Duodenal mucosa (tissue), 2 donors: ENCODE measurements around the gene P2RY1.
"Not testable (repeated sequence)": the region's sequence is repeated elsewhere in the genome, so short reads cannot be mapped to it uniquely, and the experiment has no call there.

Experiments used
- H3K27ac ChIP-seq: one replicate; pipeline ENCODE4 v1.7.0; 2013; ENCODE audit warnings: low read depth, low read length
- H3K27me3 ChIP-seq, 2 donors: one replicate each; pipeline ENCODE4 v1.7.0; 2013; ENCODE audit warnings: low read length in 2 of 2, control low read depth in 1 of 2; ENCODE audit not compliant: insufficient read depth in 2 of 2, control insufficient read depth in 1 of 2
- H3K36me3 ChIP-seq, 2 donors: one replicate each; pipeline ENCODE4 v1.7.0; 2013; ENCODE audit warnings: low read length in 2 of 2, control low read depth in 1 of 2; ENCODE audit not compliant: insufficient read depth in 2 of 2, control insufficient read depth in 1 of 2
- H3K4me1 ChIP-seq, 2 donors: one replicate each; pipeline ENCODE4 v1.7.0; 2013; ENCODE audit warnings: low read length in 2 of 2, control low read depth in 1 of 2; ENCODE audit not compliant: insufficient read depth in 2 of 2, control insufficient read depth in 1 of 2
- H3K4me3 ChIP-seq, 2 donors: one replicate each; pipeline ENCODE4 v1.7.0; 2013; ENCODE audit warnings: low read length in 2 of 2, low read depth in 1 of 2
- H3K9ac ChIP-seq, 2 donors: one replicate each; pipeline ENCODE4 v1.7.0; 2013; ENCODE audit warnings: low read length in 2 of 2, low read depth in 1 of 2
- H3K9me3 ChIP-seq, 2 donors: one replicate each; pipeline ENCODE4 v1.7.0; 2013; ENCODE audit warnings: low read length in 2 of 2, control low read depth in 1 of 2; ENCODE audit not compliant: control insufficient read depth in 1 of 2

Gene P2RY1

DNA sequence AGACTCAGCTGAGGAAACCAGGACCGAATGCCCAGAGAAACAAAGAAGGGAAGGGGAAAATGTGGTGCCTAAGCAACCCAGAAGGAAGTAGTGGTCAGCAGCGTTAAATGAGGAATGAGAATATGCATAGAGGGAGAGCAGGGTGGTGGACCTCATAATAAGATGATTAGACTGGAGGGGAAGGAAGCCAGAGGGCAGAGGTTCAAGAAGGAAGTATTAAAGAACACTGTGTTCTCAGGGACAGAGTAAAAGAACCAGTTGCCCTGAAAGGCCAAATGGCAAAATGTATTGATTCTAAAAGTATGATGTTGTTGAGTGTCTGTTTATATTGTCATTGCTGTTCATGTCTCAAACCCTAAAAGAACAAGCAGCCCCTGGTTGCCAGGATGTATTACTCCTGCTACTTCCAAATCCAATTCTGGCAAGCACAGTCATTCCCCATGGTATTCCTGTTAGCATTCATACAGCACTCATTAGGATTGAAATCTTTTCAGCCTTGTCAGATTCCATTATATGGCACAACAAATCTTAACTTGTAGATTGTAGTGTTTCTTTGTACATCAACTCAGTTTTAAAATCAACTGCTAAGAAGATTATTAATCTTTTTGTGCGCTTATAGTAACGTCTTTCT is 23.4 kb downstream of the P2RY1 start:
- H3K27ac ChIP-seq = no peak overlapping the region
- H3K36me3 ChIP-seq = no peaks in the 10 kb centered on the region
- no peaks in the 10 kb centered on the region for H3K27me3 ChIP-seq
- no peak overlapping the region for H3K9ac ChIP-seq
- no peaks in the 10 kb centered on the region for H3K4me1 ChIP-seq
- no peaks in the 10 kb centered on the region for H3K9me3 ChIP-seq
- no peak overlapping the region for H3K4me3 ChIP-seq

DNA sequence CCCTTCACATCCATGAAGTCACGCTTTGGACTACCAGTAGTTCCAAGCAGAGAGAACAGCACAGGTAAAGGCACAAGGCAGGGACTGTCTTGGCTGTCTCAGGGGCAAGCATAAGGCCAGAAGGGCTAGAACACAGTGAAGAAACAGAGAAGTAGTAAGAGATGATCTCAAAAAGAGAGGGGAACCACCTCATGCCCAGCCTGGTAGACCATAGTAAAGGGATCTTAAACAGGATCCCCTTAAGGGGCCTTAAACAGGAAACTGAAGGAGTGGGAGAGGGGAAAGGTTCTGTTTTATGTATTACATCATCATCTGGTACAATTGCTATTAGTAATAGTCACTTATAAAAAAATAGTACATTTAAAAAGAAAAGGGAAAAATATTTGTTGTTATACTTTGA is 25.8 kb downstream of the P2RY1 start:
- H3K36me3 ChIP-seq = no peaks in the 10 kb centered on the region
- no peaks in the 10 kb centered on the region for H3K27me3 ChIP-seq
- H3K27ac ChIP-seq = no peak overlapping the region
- H3K9me3 ChIP-seq = no peaks in the 10 kb centered on the region
- H3K9ac ChIP-seq = no peak overlapping the region
- no peaks in the 10 kb centered on the region for H3K4me1 ChIP-seq
- H3K4me3 ChIP-seq = no peak overlapping the region

DNA sequence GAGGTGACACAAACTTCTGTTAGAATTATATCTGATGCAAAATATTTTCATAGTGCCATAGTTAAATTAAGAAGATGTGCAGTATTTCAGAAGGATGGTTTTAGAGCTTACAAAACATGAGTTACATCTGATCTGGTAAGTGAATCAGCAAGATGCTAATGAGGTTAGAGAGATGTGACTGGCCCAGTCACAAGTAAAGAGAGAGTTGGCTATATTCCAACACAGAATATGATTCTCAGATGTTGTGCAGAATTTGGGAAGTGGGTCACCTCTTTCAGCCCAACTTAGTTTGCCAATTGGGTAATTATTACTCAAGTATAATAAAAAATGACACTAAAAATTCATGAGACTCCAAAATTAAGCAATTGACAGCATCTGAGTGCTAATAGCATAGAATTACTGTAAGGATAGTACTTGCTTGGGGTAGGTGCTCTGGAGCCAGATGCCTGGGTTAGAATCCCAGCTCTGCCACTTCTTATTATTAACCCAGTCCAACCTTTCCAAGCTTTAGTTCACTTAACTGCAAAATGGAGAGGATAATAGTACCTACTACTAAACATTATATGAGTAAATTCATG is 30.8 kb downstream of the P2RY1 start:
- Histone ChIP-seq H3K9ac (no peak overlapping the region), H3K4me1 (no peaks in the 10 kb centered on the region), H3K9me3 (no peaks in the 10 kb centered on the region)

DNA sequence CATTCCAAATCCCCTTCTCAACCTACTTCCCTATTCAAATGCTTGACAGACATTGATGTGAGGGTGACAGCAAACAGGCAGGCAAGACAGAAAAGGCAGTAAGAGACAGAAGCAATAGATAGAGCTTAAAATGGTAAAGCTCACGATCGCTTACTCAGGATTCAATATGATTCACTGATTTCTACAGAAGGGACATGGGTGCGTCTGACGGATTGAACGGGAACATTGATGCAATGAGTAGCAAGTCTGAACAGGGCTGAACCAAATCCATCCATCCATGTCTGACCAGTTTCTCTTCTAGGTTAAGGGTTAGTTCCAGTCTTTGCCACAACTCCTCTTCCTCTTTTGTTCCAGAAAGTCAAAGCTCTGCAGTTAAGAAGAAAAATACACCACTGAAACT is 35.1 kb downstream of the P2RY1 start:
- Histone ChIP-seq H3K27ac (no peak overlapping the region), H3K27me3 (no peaks in the 10 kb centered on the region), H3K4me3 (no peak overlapping the region), H3K36me3 (no peaks in the 10 kb centered on the region), H3K9me3 (peaks cover 0 to 5% of the 10 kb centered on the region in 2 donors), H3K4me1 (no peaks in the 10 kb centered on the region), H3K9ac (no peak overlapping the region)

More for the DNA sequence above, 30.8 kb downstream of the P2RY1 start:
- no peak overlapping the region for H3K4me3 ChIP-seq
- H3K36me3 ChIP-seq = no peaks in the 10 kb centered on the region
- H3K27me3 ChIP-seq = no peaks in the 10 kb centered on the region
- H3K27ac ChIP-seq = no peak overlapping the region

DNA sequence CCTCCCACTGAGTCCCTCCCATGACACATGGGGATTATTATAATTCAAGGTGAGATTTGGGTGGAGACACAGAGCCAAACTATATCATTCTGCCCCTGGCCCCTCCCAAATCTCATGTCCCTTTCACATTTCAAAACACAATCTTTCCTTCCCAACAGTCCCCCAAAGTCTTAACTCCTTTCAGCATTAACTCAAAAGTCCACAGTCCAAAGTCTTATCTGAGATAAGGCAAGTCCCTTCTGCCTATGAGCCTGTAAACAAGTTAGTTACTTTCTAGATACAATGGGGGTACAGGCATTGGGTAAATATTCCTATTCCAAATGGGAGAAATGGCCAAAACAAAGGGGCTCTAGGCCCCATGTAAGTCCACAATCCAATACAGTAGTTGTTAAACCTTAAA is 38.4 kb downstream of the P2RY1 start:
- not testable (repeated sequence) for H3K9ac ChIP-seq, H3K27ac ChIP-seq, H3K4me1 ChIP-seq, H3K36me3 ChIP-seq, H3K4me3 ChIP-seq, H3K27me3 ChIP-seq, H3K9me3 ChIP-seq

DNA sequence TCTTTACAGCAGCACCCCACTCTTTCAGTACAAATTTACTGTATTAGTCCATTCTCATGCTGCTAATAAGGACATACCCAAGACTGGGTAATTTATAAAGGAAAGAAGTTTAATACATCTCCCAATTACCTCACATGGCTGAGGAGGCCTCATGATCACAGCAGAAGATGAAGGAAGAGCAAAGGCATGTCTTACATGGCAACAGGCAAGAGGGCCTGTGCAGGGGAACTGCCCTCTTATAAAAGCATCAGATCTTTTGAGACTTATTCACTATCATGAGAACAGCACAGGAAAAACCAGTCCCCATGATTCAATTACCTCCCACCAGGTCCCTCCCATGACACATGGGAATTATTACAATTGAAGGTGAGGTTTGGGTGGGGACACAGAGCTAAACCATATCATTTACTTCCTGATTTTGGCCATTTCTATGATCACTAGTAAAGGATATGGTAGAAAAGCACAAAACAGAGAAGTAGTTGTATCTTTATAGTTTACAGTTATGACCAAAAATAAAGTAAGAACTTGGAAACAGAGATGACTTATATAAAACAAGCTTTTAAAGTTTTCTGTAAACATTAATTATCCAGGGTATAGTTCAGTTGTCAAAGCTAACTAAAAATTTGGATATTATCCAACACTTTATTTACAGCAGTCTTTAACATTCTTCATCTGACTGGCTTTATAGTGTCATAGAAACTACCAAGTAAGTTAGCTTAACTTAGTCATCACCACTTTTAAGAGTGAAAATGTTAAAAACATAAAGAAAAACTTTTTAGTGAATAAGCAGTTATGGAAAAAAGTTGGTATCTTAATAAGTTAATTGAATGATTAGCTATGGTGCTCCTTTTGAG is 40.2 kb downstream of the P2RY1 start:
- Histone ChIP-seq H3K9ac (no peak overlapping the region), H3K27me3 (no peaks in the 10 kb centered on the region), H3K4me3 (no peak overlapping the region), H3K4me1 (no peaks in the 10 kb centered on the region), H3K27ac (no peak overlapping the region), H3K36me3 (no peaks in the 10 kb centered on the region), H3K9me3 (peaks cover 0 to 5% of the 10 kb centered on the region in 2 donors)

DNA sequence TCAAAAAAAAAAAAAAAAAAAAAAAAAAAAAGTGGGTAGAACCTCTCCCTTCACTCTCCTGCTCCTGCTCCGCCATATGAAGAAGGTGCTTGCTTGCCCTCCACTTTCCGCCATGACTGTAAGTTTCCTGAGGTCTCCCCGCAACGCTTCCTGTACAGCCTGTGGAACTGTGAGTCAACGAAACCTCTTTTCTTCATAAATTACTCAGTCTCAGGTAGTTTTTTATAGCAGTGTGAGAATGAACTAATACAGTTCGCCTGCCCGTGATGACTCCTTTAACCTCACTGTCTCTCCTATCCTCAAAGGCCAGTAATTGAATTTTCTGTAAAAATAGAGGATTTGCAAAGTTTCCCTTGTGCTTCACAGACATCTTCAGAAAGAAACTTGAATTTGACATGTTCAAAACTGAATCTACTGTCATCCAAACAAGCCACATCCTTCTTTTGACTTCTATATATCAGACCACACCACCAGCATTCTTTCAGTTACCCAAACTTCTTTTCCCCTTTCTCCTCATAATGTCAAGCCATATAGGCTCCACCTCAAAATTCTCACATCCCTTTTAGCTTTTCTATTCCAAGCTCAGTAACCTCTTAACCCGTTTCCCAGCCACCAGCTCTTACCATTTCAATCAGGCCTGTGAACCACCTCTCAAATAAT is 44.3 kb downstream of the P2RY1 start:
- Histone ChIP-seq H3K9me3 (peaks cover 0 to under 1% of the 10 kb centered on the region in 2 donors), H3K4me1 (no peaks in the 10 kb centered on the region), H3K9ac (no peak overlapping the region), H3K36me3 (no peaks in the 10 kb centered on the region), H3K4me3 (no peak overlapping the region), H3K27ac (no peak overlapping the region), H3K27me3 (no peaks in the 10 kb centered on the region)

DNA sequence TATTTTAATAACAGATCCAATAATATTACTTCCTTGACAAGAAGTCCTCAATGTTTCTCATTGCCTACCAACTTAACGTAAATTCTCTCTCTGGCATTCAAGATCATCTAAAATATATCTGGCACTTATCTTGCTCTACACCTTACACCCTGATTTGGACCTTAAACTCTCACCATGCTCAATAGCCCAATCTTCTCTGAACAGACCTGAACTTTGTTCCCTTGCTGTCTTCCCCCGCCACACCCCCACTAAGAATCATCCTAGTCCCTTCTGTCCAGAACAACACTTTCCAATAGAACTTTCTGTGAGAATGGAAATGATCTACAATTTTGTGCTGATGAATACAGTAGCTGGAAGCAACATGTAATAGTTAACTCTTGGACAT is 44.9 kb downstream of the P2RY1 start:
- Histone ChIP-seq H3K27me3 (no peaks in the 10 kb centered on the region), H3K27ac (no peak overlapping the region), H3K9me3 (no peaks in the 10 kb centered on the region), H3K4me1 (no peaks in the 10 kb centered on the region), H3K4me3 (no peak overlapping the region), H3K36me3 (no peaks in the 10 kb centered on the region), H3K9ac (no peak overlapping the region)

DNA sequence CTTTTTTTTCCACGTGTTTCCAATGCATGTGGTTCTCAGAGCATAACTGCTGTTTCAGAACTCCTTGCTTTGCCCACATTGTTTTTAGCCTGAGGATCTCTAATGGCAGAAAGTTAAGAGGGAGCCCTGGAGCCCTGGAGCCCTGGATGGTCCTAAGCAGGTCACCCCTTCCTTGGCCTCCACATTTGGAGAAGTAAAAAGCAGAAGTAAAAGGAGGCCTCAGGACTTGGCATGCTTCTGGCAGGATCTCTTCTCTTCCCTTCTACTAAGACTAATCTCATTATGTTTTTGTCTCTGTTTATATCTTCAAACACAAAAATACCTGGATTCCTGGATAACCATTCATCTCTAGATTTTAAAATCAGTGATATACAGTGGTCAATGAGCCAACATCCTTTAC is 50.1 kb downstream of the P2RY1 start:
- H3K27ac ChIP-seq = no peak overlapping the region
- H3K9me3 ChIP-seq = no peaks in the 10 kb centered on the region
- H3K9ac ChIP-seq = no peak overlapping the region
- no peaks in the 10 kb centered on the region for H3K4me1 ChIP-seq
- H3K4me3 ChIP-seq = no peak overlapping the region
- no peaks in the 10 kb centered on the region for H3K27me3 ChIP-seq
- H3K36me3 ChIP-seq = no peaks in the 10 kb centered on the region
